Mesangial cell (primary cell): Measurements from ENCODE around the gene BCO1. TPM values are rescaled to one million over a fixed set of nuclear protein-coding genes. Genes with fewer than 3 reads are reported as not detected.

Experiments used
- total RNA-seq: library from RNA; depleted of rRNA; stranded (reverse); fragments of >200 nt; gene quantifications from 2 replicates; pipeline ENCODE4 v1.2.3, GENCODE V29; 2015

BCO1 gene, protein sequence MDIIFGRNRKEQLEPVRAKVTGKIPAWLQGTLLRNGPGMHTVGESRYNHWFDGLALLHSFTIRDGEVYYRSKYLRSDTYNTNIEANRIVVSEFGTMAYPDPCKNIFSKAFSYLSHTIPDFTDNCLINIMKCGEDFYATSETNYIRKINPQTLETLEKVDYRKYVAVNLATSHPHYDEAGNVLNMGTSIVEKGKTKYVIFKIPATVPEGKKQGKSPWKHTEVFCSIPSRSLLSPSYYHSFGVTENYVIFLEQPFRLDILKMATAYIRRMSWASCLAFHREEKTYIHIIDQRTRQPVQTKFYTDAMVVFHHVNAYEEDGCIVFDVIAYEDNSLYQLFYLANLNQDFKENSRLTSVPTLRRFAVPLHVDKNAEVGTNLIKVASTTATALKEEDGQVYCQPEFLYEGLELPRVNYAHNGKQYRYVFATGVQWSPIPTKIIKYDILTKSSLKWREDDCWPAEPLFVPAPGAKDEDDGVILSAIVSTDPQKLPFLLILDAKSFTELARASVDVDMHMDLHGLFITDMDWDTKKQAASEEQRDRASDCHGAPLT
- 0.16 and 1.1 TPM in 2 replicates for total RNA-seq

DNA sequence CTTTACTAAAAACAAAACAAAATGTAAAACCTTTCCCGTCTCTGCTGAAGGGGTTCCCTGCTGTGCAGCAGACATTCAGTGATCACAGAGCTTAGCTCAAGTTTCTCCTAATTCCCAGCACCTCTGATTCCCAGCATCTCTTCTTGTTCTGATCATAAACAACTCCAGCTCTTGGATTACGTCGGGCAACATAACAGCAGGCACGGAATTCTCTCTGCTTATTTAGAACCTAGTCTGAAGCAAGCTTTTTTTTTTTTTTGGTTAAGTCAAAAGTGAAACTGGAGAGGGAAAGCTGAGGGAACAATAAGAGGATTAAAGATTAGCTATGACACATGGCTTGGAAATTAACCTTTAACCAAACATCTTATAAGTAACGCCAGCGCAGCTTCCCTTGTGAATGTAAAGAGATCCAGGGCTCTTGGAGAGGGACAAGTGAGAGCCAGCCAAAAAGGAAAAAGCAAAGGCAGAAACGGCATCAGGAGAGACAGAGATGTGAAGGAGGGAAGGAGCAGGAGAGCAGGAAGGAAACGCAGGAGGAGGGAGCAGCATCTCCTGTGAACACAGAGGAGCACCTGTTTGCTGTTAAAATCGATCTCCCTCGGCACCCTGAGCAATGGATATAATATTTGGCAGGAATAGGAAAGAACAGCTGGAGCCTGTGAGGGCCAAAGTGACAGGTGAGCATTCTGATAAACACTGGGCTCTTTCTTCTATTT, at the start of gene BCO1:
TSS of gene BCO1 (plus strand) at position 394 of the 716 bp plus-strand sequence. CDS start at position 614, 220 bp downstream.

DNA sequence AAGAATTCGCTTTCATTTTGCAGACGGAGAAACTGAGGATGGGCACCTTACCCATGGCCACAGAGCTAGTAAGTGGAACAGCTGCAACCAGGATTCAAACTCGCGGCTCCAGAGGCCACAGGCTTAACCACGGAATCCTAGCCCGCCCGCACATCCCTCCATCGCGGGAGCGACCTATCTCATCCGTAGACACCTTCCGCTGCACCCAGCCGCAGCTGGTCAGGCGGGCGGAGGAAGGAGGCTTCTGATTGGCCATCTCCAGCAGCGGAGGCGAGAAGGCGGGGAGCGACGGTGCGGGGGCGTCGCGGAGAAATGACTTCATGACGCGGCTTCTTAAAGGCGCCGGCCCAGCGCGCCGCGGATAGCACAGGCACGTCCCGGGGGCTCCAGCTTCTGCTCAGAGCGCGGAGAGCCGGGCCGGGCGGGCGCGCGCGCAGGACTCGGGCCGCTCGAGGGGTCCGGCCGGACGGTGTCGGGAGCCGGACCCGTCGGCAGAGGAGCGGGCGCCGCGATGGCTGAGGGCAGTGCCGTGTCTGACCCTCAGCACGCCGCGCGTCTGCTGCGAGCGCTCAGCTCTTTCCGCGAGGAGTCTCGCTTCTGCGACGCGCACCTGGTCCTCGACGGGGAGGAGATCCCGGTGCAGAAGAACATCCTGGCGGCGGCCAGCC, 76.2 kb downstream of the BCO1 start, which contains the start of gene GAN:
TSS of gene GAN (plus strand) at position 360 of the 668 bp plus-strand sequence. CDS start at position 512, 152 bp downstream.

Other genes with a start within 250 kb of the BCO1 start
- gene CMC2, start 231.8 kb upstream of the BCO1 start, total RNA-seq = 35.4 and 71.0 TPM in 2 replicates
- 5.1 and 35.2 TPM in 2 replicates for gene CENPN, start 231.5 kb upstream of the BCO1 start, total RNA-seq
- 19.1 and 27.8 TPM in 2 replicates for gene ATMIN, start 202.8 kb upstream of the BCO1 start, total RNA-seq
- 0.49 and 1.9 TPM in 2 replicates for gene C16orf46, start 161.5 kb upstream of the BCO1 start, total RNA-seq
- gene GCSH, start 142.3 kb upstream of the BCO1 start, total RNA-seq = 14.1 and 23.5 TPM in 2 replicates
- gene GAN, start 76.3 kb downstream of the BCO1 start, total RNA-seq = 3.6 and 5.3 TPM in 2 replicates
- gene CMIP, start 206.1 kb downstream of the BCO1 start, total RNA-seq = 16.5 and 25.0 TPM in 2 replicates